ENCODE results near the gene FOXE1.

GRCh38 chr9:97848215-97848479 lies 4.9 kb upstream of the FOXE1 start:
- TF ChIP-seq CTCF (IDR thresholded peaks at IDR 0.05; ENCODE audit: low read length) (no peak), EZH2 (optimal IDR thresholded peaks at IDR 0.05; ENCODE audit: low read depth, low read length) (no peak)

All from MM.1S (cell line).